ENCODE results near the gene RPL9. TPM values are rescaled to one million over a fixed set of nuclear protein-coding genes. Genes with fewer than 3 reads are reported as not detected.

Gene RPL9
- total RNA-seq, 1 donor from 2014 or later: 1,701 TPM

DNA sequence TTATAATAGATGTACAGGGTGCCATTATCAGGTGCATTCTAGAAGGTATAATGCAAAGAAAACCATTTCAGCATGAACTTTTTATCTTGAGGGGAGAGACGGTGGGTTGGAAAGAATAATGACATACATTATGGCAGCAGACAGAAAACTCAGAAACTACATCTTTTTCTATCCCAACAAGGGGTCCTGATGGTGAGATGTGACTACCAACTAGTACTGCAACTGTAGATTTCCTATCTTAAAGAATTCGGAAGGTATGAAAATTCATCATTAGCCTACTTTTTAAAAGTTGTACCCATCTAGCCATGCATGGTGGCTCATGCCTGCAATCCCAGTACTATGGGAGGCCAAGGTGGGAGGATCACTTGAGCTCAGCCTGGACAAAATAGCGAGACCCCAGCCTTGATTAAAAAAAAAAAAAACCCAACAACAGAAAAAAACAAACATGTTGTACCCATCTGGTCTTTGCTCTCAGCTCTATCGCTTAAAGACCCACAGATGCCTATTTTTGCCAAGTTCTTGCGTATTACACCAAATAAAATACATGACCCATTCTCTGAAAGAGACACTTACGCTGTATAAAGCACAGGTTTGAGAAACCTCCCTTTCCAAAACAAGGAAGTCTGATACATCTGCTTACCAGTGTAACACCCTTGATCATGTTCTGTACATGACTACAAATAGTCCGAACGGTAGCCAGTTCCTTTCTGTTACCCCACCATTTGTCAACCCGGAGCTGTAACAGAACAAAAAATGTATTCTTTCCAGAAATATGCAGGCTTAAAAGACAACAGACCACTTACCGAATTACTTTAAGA lies 1.6 kb downstream of the RPL9 start:
- Histone ChIP-seq H3K27me3 (no peaks in the 10 kb centered on the region), H3K9me3 (no peaks in the 10 kb centered on the region), H3K4me1 (peaks cover 2 to 16% of the 10 kb centered on the region in 2 donors), H3K27ac (peak overlapping the region; percentile 96 to 98), H3K4me3 (peak overlapping the region; percentile 82 to 96), H3K36me3 (peaks cover 46 to 58% of the 10 kb centered on the region in 2 donors)
- TF ChIP-seq, protein P1, sequence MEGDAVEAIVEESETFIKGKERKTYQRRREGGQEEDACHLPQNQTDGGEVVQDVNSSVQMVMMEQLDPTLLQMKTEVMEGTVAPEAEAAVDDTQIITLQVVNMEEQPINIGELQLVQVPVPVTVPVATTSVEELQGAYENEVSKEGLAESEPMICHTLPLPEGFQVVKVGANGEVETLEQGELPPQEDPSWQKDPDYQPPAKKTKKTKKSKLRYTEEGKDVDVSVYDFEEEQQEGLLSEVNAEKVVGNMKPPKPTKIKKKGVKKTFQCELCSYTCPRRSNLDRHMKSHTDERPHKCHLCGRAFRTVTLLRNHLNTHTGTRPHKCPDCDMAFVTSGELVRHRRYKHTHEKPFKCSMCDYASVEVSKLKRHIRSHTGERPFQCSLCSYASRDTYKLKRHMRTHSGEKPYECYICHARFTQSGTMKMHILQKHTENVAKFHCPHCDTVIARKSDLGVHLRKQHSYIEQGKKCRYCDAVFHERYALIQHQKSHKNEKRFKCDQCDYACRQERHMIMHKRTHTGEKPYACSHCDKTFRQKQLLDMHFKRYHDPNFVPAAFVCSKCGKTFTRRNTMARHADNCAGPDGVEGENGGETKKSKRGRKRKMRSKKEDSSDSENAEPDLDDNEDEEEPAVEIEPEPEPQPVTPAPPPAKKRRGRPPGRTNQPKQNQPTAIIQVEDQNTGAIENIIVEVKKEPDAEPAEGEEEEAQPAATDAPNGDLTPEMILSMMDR (IDR thresholded peaks at IDR 0.05): no peak
- intact Hi-C loops (cut with DNase I): loop anchor here (5.0 kb wide), 3 partner anchors 520 to 1770 kb away; partner anchors contain the start of genes KLF3, PDS5A and RELL1
- no peak for DNase-seq (ENCODE audit: low spot score in 2 of 2)

DNA sequence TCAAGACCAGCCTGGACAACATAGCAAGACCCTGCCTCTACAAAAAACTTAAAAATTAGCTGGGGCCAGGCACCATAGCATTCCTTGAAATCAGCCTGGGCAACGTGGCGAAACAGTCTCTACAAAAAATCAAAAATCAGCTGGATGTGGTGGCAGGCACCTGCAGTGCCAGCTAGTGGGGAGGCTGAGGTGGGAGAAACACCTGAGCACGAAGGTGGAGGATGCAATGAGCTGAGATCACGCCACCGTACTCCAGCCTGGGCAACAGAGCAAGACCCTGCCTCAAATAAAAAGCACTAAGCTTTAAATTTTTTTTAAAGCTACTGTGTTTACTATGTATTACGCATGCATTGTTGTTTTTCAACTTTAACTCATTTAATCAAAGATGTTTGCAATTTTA lies 3.2 kb downstream of the RPL9 start:
- peaks cover 2 to 16% of the 10 kb centered on the region in 2 donors for H3K4me1 ChIP-seq
- no peak overlapping the region for H3K4me3 ChIP-seq
- TF ChIP-seq, protein P1 (IDR thresholded peaks at IDR 0.05): no peak
- no peak for DNase-seq (ENCODE audit: low spot score in 2 of 2)
- H3K9me3 ChIP-seq: no peaks in the 10 kb centered on the region
- H3K36me3 ChIP-seq: peaks cover 55 to 66% of the 10 kb centered on the region in 2 donors
- no peak overlapping the region for H3K27ac ChIP-seq
- H3K27me3 ChIP-seq: no peaks in the 10 kb centered on the region
- intact Hi-C loops (cut with DNase I): loop anchor here (5.0 kb wide), 3 partner anchors 522 to 1768 kb away; partner anchors contain the start of genes KLF3, PDS5A and RELL1

DNA sequence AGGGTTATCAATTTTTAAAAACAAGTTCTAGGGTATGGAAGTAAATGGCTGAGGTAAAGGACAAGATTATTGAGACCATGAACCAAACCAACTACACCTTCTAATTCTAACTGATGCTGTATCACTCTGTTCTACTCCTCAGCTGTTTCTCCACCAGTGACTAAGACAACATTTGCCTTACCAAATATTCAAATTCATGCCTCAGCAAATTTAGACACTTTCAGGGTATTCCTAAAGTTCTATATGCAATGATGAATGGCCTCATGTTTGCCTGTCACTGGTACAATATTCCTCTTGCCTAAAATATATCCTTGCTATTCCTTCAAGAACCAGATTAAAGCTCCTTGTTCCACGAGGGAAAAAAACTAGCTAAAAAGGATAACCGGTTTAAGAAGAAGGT lies 5.0 kb downstream of the RPL9 start:
- peaks cover 2 to 13% of the 10 kb centered on the region in 2 donors for H3K4me1 ChIP-seq
- H3K36me3 ChIP-seq: peaks cover 55 to 66% of the 10 kb centered on the region in 2 donors
- intact Hi-C loops (cut with DNase I): no loop called here

DNA sequence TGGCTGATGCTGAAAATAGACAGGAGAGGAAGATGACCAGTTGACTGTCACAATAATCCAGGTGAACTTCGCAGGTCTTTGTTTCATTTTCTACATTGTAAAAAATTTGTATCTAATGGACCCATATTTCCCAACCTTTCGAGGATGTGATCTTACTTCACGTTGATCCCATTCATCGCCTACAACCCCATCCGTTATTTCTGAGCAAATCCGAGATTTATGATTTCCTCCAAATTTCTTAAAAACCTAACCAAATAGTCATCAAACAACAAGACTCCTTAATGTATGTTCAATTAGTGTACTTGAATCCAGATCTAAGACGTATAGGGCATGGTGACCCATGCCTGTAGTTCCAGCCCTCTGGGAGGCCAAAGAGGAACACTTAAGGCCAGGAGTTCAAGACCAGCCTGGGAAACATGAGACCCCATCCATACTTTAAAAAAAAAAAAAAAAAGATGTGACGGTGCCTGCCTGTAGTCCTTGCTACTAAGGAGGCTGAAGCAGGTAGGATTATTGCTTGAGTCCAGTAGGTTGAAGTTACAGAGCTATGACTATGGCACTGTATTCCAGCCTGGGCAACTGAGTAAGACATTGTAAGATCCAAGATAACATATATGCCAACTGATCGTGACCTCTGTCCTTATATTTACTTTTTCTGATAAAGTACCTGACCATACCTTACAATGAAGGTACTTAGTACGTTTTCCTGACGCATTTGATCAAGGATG lies 5.7 kb downstream of the RPL9 start:
- Histone ChIP-seq H3K27me3 (no peaks in the 10 kb centered on the region), H3K4me3 (no peak overlapping the region), H3K27ac (no peak overlapping the region), H3K4me1 (peaks cover 2 to 13% of the 10 kb centered on the region in 2 donors), H3K9me3 (no peaks in the 10 kb centered on the region), H3K36me3 (peaks cover 55 to 66% of the 10 kb centered on the region in 2 donors)
- TF ChIP-seq, protein P1 (IDR thresholded peaks at IDR 0.05): no peak
- intact Hi-C loops (cut with DNase I): no loop called here
- DNase-seq (ENCODE audit: low spot score in 2 of 2): no peak

More for the DNA sequence above, 5.0 kb downstream of the RPL9 start:
- Histone ChIP-seq H3K9me3 (no peaks in the 10 kb centered on the region), H3K27ac (no peak overlapping the region), H3K27me3 (no peaks in the 10 kb centered on the region), H3K4me3 (no peak overlapping the region)
- no peak for DNase-seq (ENCODE audit: low spot score in 2 of 2)
- TF ChIP-seq, protein P1 (IDR thresholded peaks at IDR 0.05): no peak

DNA sequence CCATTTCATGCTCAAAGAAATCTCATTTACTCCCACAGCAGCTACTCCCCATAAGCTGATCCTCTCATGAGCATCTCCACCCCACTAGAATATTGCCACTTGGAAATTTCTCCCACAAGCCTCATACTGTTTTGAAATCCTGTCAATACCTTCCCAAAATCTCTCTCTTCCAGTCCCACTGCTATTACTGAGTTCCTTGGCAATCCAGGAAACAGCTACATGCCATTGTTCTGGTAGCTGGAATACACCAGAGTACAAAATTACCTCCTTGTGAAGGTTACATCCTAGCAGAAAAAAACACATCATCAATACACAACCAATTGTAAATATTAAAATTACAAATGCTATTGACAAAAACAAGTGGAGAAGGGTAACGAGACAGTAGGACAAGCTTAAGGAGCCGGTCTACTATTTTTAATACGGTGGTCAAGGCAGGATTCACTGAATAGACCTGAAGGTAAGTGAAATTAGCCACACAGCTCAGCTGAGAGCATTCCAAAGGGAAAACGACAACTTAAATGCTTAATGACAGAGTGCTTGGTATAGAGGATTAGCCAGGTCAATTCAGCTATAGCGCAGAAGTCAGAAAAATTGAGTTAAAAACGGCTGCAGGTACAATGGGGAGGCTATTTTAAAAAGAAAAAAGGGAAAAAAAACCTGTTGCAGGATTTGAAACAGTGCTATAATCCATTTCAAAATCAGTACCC lies 6.4 kb downstream of the RPL9 start:
- TF ChIP-seq, protein P1 (IDR thresholded peaks at IDR 0.05): no peak
- no peak for DNase-seq (ENCODE audit: low spot score in 2 of 2)
- peaks cover 55 to 62% of the 10 kb centered on the region in 2 donors for H3K36me3 ChIP-seq
- H3K9me3 ChIP-seq: no peaks in the 10 kb centered on the region
- H3K27ac ChIP-seq: no peak overlapping the region
- no peaks in the 10 kb centered on the region for H3K27me3 ChIP-seq
- no peak overlapping the region for H3K4me3 ChIP-seq
- peaks cover 2 to 11% of the 10 kb centered on the region in 2 donors for H3K4me1 ChIP-seq
- intact Hi-C loops (cut with DNase I): no loop called here

All from ascending aorta (tissue), 2 donors.